H1 (cell line): ENCODE measurements around the gene WWC1. TPM values are rescaled to one million over a fixed set of nuclear protein-coding genes. Genes with fewer than 3 reads are reported as not detected.

ENCODE experiments used
- CHD2 ChIP-seq: IDR thresholded peaks from 2 replicates; pipeline ENCODE4 v1.6.1; 2012; ENCODE audit warnings: low read length, improper control_type of control experiment
- NANOG ChIP-seq: IDR thresholded peaks from 2 replicates; pipeline ENCODE4 v1.6.1; 2011; ENCODE audit warnings: low read length, low read depth, mild to moderate bottlenecking, inconsistent platforms; ENCODE audit not compliant: insufficient read depth, poor library complexity, severe bottlenecking
- NRF1 ChIP-seq: IDR thresholded peaks from 2 replicates; pipeline ENCODE4 v1.6.1; 2011; ENCODE audit warnings: mild to moderate bottlenecking, low read depth, low read length, improper control_type of control experiment
- SIN3A ChIP-seq, 2 experiments: IDR thresholded peaks in 1 of 2; conservative IDR thresholded peaks in 1 of 2; 2 replicates each; pipeline ENCODE4 v1.6.1; 2011 to 2012; ENCODE audit warnings: low read length in 2 of 2, improper control_type of control experiment in 1 of 2, low read depth in 1 of 2, mild to moderate bottlenecking in 1 of 2
- TAF1 ChIP-seq: IDR thresholded peaks from 2 replicates; pipeline ENCODE4 v1.6.1; 2011; ENCODE audit warnings: mild to moderate bottlenecking, low read depth, low read length
- polyA plus RNA-seq, 7 experiments: library from polyadenylated mRNA; depleted of rRNA in 3 of 7; stranded (reverse) in 5 of 7; unstranded in 2 of 7; fragments of >200 nt in 5 of 7; fragments of 200-250 nt in 2 of 7; gene quantifications; 1 replicate in 5 of 7; 2 replicates in 1 of 7; 4 replicates in 1 of 7; pipeline versions ENCODE4 v1.2.1 to v1.2.3, GENCODE V29; 2011 to 2013; ENCODE audit warnings: missing spikeins in 2 of 7, mixed read lengths in 2 of 7
- total RNA-seq: library from RNA; stranded (reverse); fragmentation: NEBNext Ultra II Directional; extraction: Animal tissue kit (Norgen Biotek cat#: 25700); gene quantifications from 2 replicates; pipeline ENCODE4 v1.2.1, GENCODE V29; 2021

WWC1 gene
- total and polyA plus RNA-seq, 2 of the 8 experiments (the other 6 are each of a cell fraction or from before 2014, with no cell fraction given): 16.4 to 41.1 TPM

DNA sequence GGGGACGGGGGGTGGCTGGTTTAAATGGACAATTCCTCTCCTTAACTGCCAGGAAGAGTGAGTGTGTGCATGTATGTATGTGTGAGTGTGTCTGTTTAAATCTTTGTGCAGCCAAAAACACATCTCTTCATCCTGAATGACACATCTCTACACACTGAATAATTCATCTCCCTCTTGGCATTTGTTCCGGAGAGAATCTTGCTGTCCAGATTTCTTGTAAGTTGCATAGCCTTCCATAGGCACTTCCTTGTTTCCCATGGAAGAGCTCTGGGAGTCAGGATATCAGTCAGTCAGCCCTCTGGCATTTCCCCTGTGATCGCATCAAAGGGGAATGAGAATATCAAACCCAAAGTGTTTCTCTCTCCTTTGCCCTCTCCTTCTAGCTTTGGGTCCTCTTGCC is 74.7 kb downstream of the WWC1 start (continued):
- TF ChIP-seq NANOG (no peak), SIN3A (conservative IDR thresholded peaks at IDR 0.05 in 1 of 2, IDR thresholded peaks at IDR 0.05 in 1 of 2; ENCODE audit: low read depth in 1 of 2, low read length in 2 of 2) (no peak), TAF1 (no peak), CHD2 (no peak), NRF1 (no peak)
